ENCODE data around the gene SARM1.

SARM1 gene

GRCh38 chr17:28413804-28414203 is 42.3 kb downstream of the SARM1 start:
- no peak for TF ChIP-seq REST (IDR thresholded peaks at IDR 0.05; ENCODE audit: low read depth)
- TF ChIP-seq ZBTB7A (IDR thresholded peaks at IDR 0.05; ENCODE audit: low read depth), result no peak
- TF ChIP-seq NFIC (IDR thresholded peaks at IDR 0.05), result no peak
- no peak for TF ChIP-seq CREB1 (IDR thresholded peaks at IDR 0.05; ENCODE audit: low read depth)
- TF ChIP-seq TCF12 (IDR thresholded peaks at IDR 0.05; ENCODE audit: low read depth), result no peak
- TF ChIP-seq YY1 (IDR thresholded peaks at IDR 0.05; ENCODE audit: low read depth), result no peak
- no peak for TF ChIP-seq FOXM1 (IDR thresholded peaks at IDR 0.05; ENCODE audit: borderline replicate concordance, low read depth)
- no peak for TF ChIP-seq TEAD4 (IDR thresholded peaks at IDR 0.05)
- no peak for TF ChIP-seq TAF1 (IDR thresholded peaks at IDR 0.05; ENCODE audit: low read depth)
- no peak for TF ChIP-seq USF1 (IDR thresholded peaks at IDR 0.05)
- no peak for TF ChIP-seq EP300 (IDR thresholded peaks at IDR 0.05; ENCODE audit: borderline replicate concordance)
- no peak for TF ChIP-seq CEBPB (IDR thresholded peaks at IDR 0.05)
- TF ChIP-seq EGR1 (IDR thresholded peaks at IDR 0.05), result no peak
- no peak for TF ChIP-seq RAD21 (IDR thresholded peaks at IDR 0.05; ENCODE audit: low read depth)
- no peak for TF ChIP-seq MAX (IDR thresholded peaks at IDR 0.05)

GRCh38 chr17:28415886-28416285 is 44.4 kb downstream of the SARM1 start:
- no peak for TF ChIP-seq TCF12 (IDR thresholded peaks at IDR 0.05; ENCODE audit: low read depth)
- TF ChIP-seq NFIC (IDR thresholded peaks at IDR 0.05), result no peak
- TF ChIP-seq USF1 (IDR thresholded peaks at IDR 0.05), result no peak
- no peak for TF ChIP-seq TEAD4 (IDR thresholded peaks at IDR 0.05)
- TF ChIP-seq CEBPB (IDR thresholded peaks at IDR 0.05), result no peak
- no peak for TF ChIP-seq ZBTB7A (IDR thresholded peaks at IDR 0.05; ENCODE audit: low read depth)
- TF ChIP-seq TAF1 (IDR thresholded peaks at IDR 0.05; ENCODE audit: low read depth), result no peak
- no peak for TF ChIP-seq CREB1 (IDR thresholded peaks at IDR 0.05; ENCODE audit: low read depth)
- no peak for TF ChIP-seq RAD21 (IDR thresholded peaks at IDR 0.05; ENCODE audit: low read depth)
- no peak for TF ChIP-seq FOXM1 (IDR thresholded peaks at IDR 0.05; ENCODE audit: borderline replicate concordance, low read depth)
- TF ChIP-seq YY1 (IDR thresholded peaks at IDR 0.05; ENCODE audit: low read depth), result no peak
- TF ChIP-seq MAX (IDR thresholded peaks at IDR 0.05), result no peak
- no peak for TF ChIP-seq EP300 (IDR thresholded peaks at IDR 0.05; ENCODE audit: borderline replicate concordance)

GRCh38 chr17:28416703-28417311 is 45.3 kb downstream of the SARM1 start:
- peak; percentile 77 for TF ChIP-seq RAD21 (IDR thresholded peaks at IDR 0.05; ENCODE audit: low read depth)
- TF ChIP-seq TCF12 (IDR thresholded peaks at IDR 0.05; ENCODE audit: low read depth), result no peak
- TF ChIP-seq EGR1 (IDR thresholded peaks at IDR 0.05), result no peak

GRCh38 chr17:28421787-28422305 is 50.4 kb downstream of the SARM1 start:
- TF ChIP-seq REST (IDR thresholded peaks at IDR 0.05; ENCODE audit: low read depth) (no peak), EGR1 (IDR thresholded peaks at IDR 0.05) (no peak), YY1 (IDR thresholded peaks at IDR 0.05; ENCODE audit: low read depth) (no peak), CEBPB (IDR thresholded peaks at IDR 0.05) (no peak), TEAD4 (IDR thresholded peaks at IDR 0.05) (no peak), FOXM1 (IDR thresholded peaks at IDR 0.05; ENCODE audit: borderline replicate concordance, low read depth) (no peak), NFIC (IDR thresholded peaks at IDR 0.05) (no peak), RAD21 (IDR thresholded peaks at IDR 0.05; ENCODE audit: low read depth) (no peak), TAF1 (IDR thresholded peaks at IDR 0.05; ENCODE audit: low read depth) (no peak), CREB1 (IDR thresholded peaks at IDR 0.05; ENCODE audit: low read depth) (no peak), EP300 (IDR thresholded peaks at IDR 0.05; ENCODE audit: borderline replicate concordance) (no peak), ZBTB7A (IDR thresholded peaks at IDR 0.05; ENCODE audit: low read depth) (no peak), TCF12 (IDR thresholded peaks at IDR 0.05; ENCODE audit: low read depth) (no peak), USF1 (IDR thresholded peaks at IDR 0.05) (no peak), MAX (IDR thresholded peaks at IDR 0.05) (no peak)

GRCh38 chr17:28425206-28425605 is 53.7 kb downstream of the SARM1 start:
- no peak for TF ChIP-seq CEBPB (IDR thresholded peaks at IDR 0.05)
- TF ChIP-seq ZBTB7A (IDR thresholded peaks at IDR 0.05; ENCODE audit: low read depth), result no peak
- no peak for TF ChIP-seq MAX (IDR thresholded peaks at IDR 0.05)
- TF ChIP-seq TCF12 (IDR thresholded peaks at IDR 0.05; ENCODE audit: low read depth), result no peak
- TF ChIP-seq FOXM1 (IDR thresholded peaks at IDR 0.05; ENCODE audit: borderline replicate concordance, low read depth), result no peak
- TF ChIP-seq REST (IDR thresholded peaks at IDR 0.05; ENCODE audit: low read depth), result no peak
- no peak for TF ChIP-seq USF1 (IDR thresholded peaks at IDR 0.05)
- no peak for TF ChIP-seq YY1 (IDR thresholded peaks at IDR 0.05; ENCODE audit: low read depth)
- no peak for TF ChIP-seq EGR1 (IDR thresholded peaks at IDR 0.05)
- TF ChIP-seq CREB1 (IDR thresholded peaks at IDR 0.05; ENCODE audit: low read depth), result no peak
- TF ChIP-seq EP300 (IDR thresholded peaks at IDR 0.05; ENCODE audit: borderline replicate concordance), result no peak
- TF ChIP-seq NFIC (IDR thresholded peaks at IDR 0.05), result no peak
- no peak for TF ChIP-seq RAD21 (IDR thresholded peaks at IDR 0.05; ENCODE audit: low read depth)
- no peak for TF ChIP-seq TAF1 (IDR thresholded peaks at IDR 0.05; ENCODE audit: low read depth)
- TF ChIP-seq TEAD4 (IDR thresholded peaks at IDR 0.05), result no peak
